Measurements from ENCODE around the gene MTA2. TPM values are rescaled to one million over a fixed set of nuclear protein-coding genes. Genes with fewer than 3 reads are reported as not detected.

Gene MTA2
- total RNA-seq, 1 experiment from 2014 or later: 241 TPM

GRCh38 chr11:62544581-62545436, 56.9 kb downstream of the MTA2 start:
- Histone ChIP-seq H3K36me3 (ENCODE audit: insufficient read depth, low read length, poor library complexity, severe bottlenecking) (no peaks in the 10 kb centered on the region), H3K4me3 (ENCODE audit: low read depth, low read length, poor library complexity, severe bottlenecking) (peak overlapping the region; percentile 66), H3K9me3 (ENCODE audit: low read depth, low read length, poor library complexity, severe bottlenecking) (no peaks in the 10 kb centered on the region), H3K27me3 (replicated peaks; ENCODE audit: insufficient read depth, low read depth, low read length, poor library complexity) (no peaks in the 10 kb centered on the region), H3K27ac (ENCODE audit: low read depth, low read length, poor library complexity, severe bottlenecking) (peak overlapping the region; percentile 81), H3K4me1 (ENCODE audit: insufficient read depth, low read length, poor library complexity, severe bottlenecking) (peaks cover 54% of the 10 kb centered on the region)
- BruUV-seq (replicated peaks): no TSS peak
- intact Hi-C loops (cut with micrococcal nuclease; ENCODE audit: unreplicated experiment): loop anchor here (5.0 to 10.0 kb wide), 2 partner anchors 48 to 150 kb away; no protein-coding TSS in a partner anchor
- POLR2A ChIA-PET (ENCODE audit: low non-redundant PET): interaction anchor here (0.6 kb wide), 1 partner anchor 296 kb away, joined by 3 read pairs; no protein-coding TSS in a partner anchor
- peak; percentile 50 for DNase-seq (ENCODE audit: low spot score)
- no peak for TF ChIP-seq CTCF (conservative IDR thresholded peaks at IDR 0.05; ENCODE audit: low read depth, low read length)
- CTCF ChIA-PET: interaction anchor here (0.5 to 5.0 kb wide), 6 partner anchors 15 to 155 kb away, joined by 5 to 71 read pairs (median 10); partner anchors contain the start of genes GANAB and SCGB1A1

GRCh38 chr11:62543680-62544444, 57.8 kb downstream of the MTA2 start:
- no peak for DNase-seq (ENCODE audit: low spot score)
- ChIA-PET POLR2A (ENCODE audit: low non-redundant PET) (no interaction called here), CTCF (interaction anchor here (0.5 to 5.0 kb wide), 6 partner anchors 16 to 269 kb away, joined by 4 to 71 read pairs (median 12); partner anchors contain the start of gene EEF1G)
- Histone ChIP-seq H3K36me3 (ENCODE audit: insufficient read depth, low read length, poor library complexity, severe bottlenecking) (no peaks in the 10 kb centered on the region), H3K27me3 (replicated peaks; ENCODE audit: insufficient read depth, low read depth, low read length, poor library complexity) (no peaks in the 10 kb centered on the region), H3K4me3 (ENCODE audit: low read depth, low read length, poor library complexity, severe bottlenecking) (peak overlapping the region; percentile 66), H3K9me3 (ENCODE audit: low read depth, low read length, poor library complexity, severe bottlenecking) (no peaks in the 10 kb centered on the region), H3K27ac (ENCODE audit: low read depth, low read length, poor library complexity, severe bottlenecking) (peak overlapping the region; percentile 81), H3K4me1 (ENCODE audit: insufficient read depth, low read length, poor library complexity, severe bottlenecking) (peaks cover 62% of the 10 kb centered on the region)
- BruUV-seq (replicated peaks): no TSS peak
- intact Hi-C loops (cut with micrococcal nuclease; ENCODE audit: unreplicated experiment): loop anchor here (1.0 to 10.0 kb wide), 2 partner anchors 120 to 149 kb away; no protein-coding TSS in a partner anchor
- no peak for TF ChIP-seq CTCF (conservative IDR thresholded peaks at IDR 0.05; ENCODE audit: low read depth, low read length)
- TF ChIP-seq EZH2 (IDR thresholded peaks at IDR 0.05; ENCODE audit: borderline replicate concordance, low read depth, low read length, poor library complexity, severe bottlenecking): no peak

Small RNA genes within 50 kb of the gene (microRNA-seq; reads per million reads assigned to microRNA genes)
- gene MIR6747: 1.3 reads per million

Other genes starting within 250 kb of the MTA2 start
- gene SCGB1A1, start 182.8 kb downstream of the MTA2 start, total RNA-seq (2021): not detected in 2 replicates
- 71.7 and 73.0 TPM in 2 replicates for gene AHNAK, start 55.1 kb downstream of the MTA2 start, total RNA-seq (2021)
- 1,804 and 1,817 TPM in 2 replicates for gene EEF1G, start 28.0 kb downstream of the MTA2 start, total RNA-seq (2021)
- 27.3 and 27.6 TPM in 2 replicates for gene TUT1, start 10.3 kb downstream of the MTA2 start, total RNA-seq (2021)
- gene EML3, start 10.9 kb upstream of the MTA2 start, total RNA-seq (2021): 21.3 and 30.4 TPM in 2 replicates
- 1.1 and 1.3 TPM in 2 replicates for gene ROM1, start 11.4 kb upstream of the MTA2 start, total RNA-seq (2021)
- 64.7 and 68.2 TPM in 2 replicates for gene B3GAT3, start 20.1 kb upstream of the MTA2 start, total RNA-seq (2021)
- 475 and 489 TPM in 2 replicates for gene GANAB, start 44.7 kb upstream of the MTA2 start, total RNA-seq (2021)
- 29.3 and 30.0 TPM in 2 replicates for gene INTS5, start 51.4 kb upstream of the MTA2 start, total RNA-seq (2021)
- gene C11orf98, start 63.3 kb upstream of the MTA2 start, total RNA-seq (2021): 124 and 141 TPM in 2 replicates
- 59.7 and 68.8 TPM in 2 replicates for gene CSKMT, start 63.4 kb upstream of the MTA2 start, total RNA-seq (2021)
- gene UQCC3, start 69.8 kb upstream of the MTA2 start, total RNA-seq (2021): 28.0 and 29.0 TPM in 2 replicates
- 7.1 and 7.8 TPM in 2 replicates for gene LBHD1, start 70.4 kb upstream of the MTA2 start, total RNA-seq (2021)
- gene UBXN1, start 77.2 kb upstream of the MTA2 start, total RNA-seq (2021): 143 and 147 TPM in 2 replicates
- gene LRRN4CL, start 87.7 kb upstream of the MTA2 start, total RNA-seq (2021): 0.37 and 0.52 TPM in 2 replicates
- gene BSCL2, start 105.6 kb upstream of the MTA2 start, total RNA-seq (2021): 123 and 132 TPM in 2 replicates
- 0.45 and 0.72 TPM in 2 replicates for gene GNG3, start 105.8 kb upstream of the MTA2 start, total RNA-seq (2021)
- gene HNRNPUL2, start 125.6 kb upstream of the MTA2 start, total RNA-seq (2021): 104 and 105 TPM in 2 replicates
- 66.5 and 66.8 TPM in 2 replicates for gene TTC9C, start 126.6 kb upstream of the MTA2 start, total RNA-seq (2021)
- 12.0 and 13.1 TPM in 2 replicates for gene ZBTB3, start 152.3 kb upstream of the MTA2 start, total RNA-seq (2021)
- gene POLR2G, start 159.7 kb upstream of the MTA2 start, total RNA-seq (2021): 159 and 166 TPM in 2 replicates
- gene TAF6L, start 169.5 kb upstream of the MTA2 start, total RNA-seq (2021): 70.0 and 70.9 TPM in 2 replicates
- gene TMEM179B, start 185.5 kb upstream of the MTA2 start, total RNA-seq (2021): 46.6 and 52.1 TPM in 2 replicates
- gene TMEM223, start 190.1 kb upstream of the MTA2 start, total RNA-seq (2021): 23.4 and 29.3 TPM in 2 replicates
- gene NXF1, start 203.6 kb upstream of the MTA2 start, total RNA-seq (2021): 78.8 and 82.0 TPM in 2 replicates
- 29.2 and 38.1 TPM in 2 replicates for gene STX5, start 230.2 kb upstream of the MTA2 start, total RNA-seq (2021)
- gene TEX54, start 231.0 kb upstream of the MTA2 start, total RNA-seq (2021): 0.77 TPM in 1 of 2 replicates, not detected in the other
- gene WDR74, start 237.7 kb upstream of the MTA2 start, total RNA-seq (2021): 147 and 155 TPM in 2 replicates

Data from A673 (cell line).